ENCODE data around the gene TMEM63A. TPM values are rescaled to one million over a fixed set of nuclear protein-coding genes. Genes with fewer than 3 reads are reported as not detected.
A peak's percentile ranks its signal among the peaks of the same experiment; 100 is the strongest.

TMEM63A gene
- total RNA-seq, 1 experiment from 2014 or later = 303 TPM

Small RNA genes within 50 kb of the gene (microRNA-seq; reads per million reads assigned to microRNA genes)
- 3.5 reads per million, percentile 4 among the genes with 10 or more reads in this experiment for gene MIR6741

Other genes starting within 250 kb of the TMEM63A start
- gene ENAH, start 229.3 kb downstream of the TMEM63A start, total RNA-seq (2022) = 92.6 and 103 TPM in 2 replicates
- gene SRP9, start 104.6 kb downstream of the TMEM63A start, total RNA-seq (2022) = 264 and 312 TPM in 2 replicates
- 32.5 and 46.6 TPM in 2 replicates for gene EPHX1, start 72.3 kb downstream of the TMEM63A start, total RNA-seq (2022)
- 0.59 TPM in 1 of 2 replicates, not detected in the other for gene LEFTY1, start 6.8 kb upstream of the TMEM63A start, total RNA-seq (2022)
- gene PYCR2, start 41.9 kb upstream of the TMEM63A start, total RNA-seq (2022) = 81.6 and 91.9 TPM in 2 replicates
- gene LEFTY2, start 58.8 kb upstream of the TMEM63A start, total RNA-seq (2022) = not detected in 2 replicates
- gene SDE2, start 117.0 kb upstream of the TMEM63A start, total RNA-seq (2022) = 26.2 and 28.1 TPM in 2 replicates
- gene H3-3A, start 180.3 kb upstream of the TMEM63A start, total RNA-seq (2022) = 539 and 568 TPM in 2 replicates

Data from Calu3 (cell line).